BLaER1 treated with 17β-estradiol and CSF1 and Interleukin-3, amounts not matched to agents 10 nM and 100 nM (cell line): ENCODE results near the gene KPNA3.

ENCODE experiments used
- H3K27ac ChIP-seq, 11 experiments: shearing (Covaris generic); formaldehyde crosslinking; 2 replicates each; pipeline ENCODE4 v1.8.1; 2022
- H3K27me3 ChIP-seq, 11 experiments: shearing (Covaris generic); formaldehyde crosslinking; 2 replicates each; pipeline ENCODE4 v1.8.1; 2022
- H3K36me3 ChIP-seq, 11 experiments: shearing (Covaris generic); formaldehyde crosslinking; 2 replicates each; pipeline ENCODE4 v1.8.1; 2022
- H3K4me1 ChIP-seq, 10 experiments: shearing (Covaris generic); formaldehyde crosslinking; 2 replicates each; pipeline ENCODE4 v1.8.1; 2022
- H3K4me2 ChIP-seq, 11 experiments: shearing (Covaris generic); formaldehyde crosslinking; 2 replicates each; pipeline ENCODE4 v1.8.1; 2022
- H3K4me3 ChIP-seq, 10 experiments: shearing (Covaris generic); formaldehyde crosslinking; 2 replicates each; pipeline ENCODE4 v1.8.1; 2022
- H3K9ac ChIP-seq, 11 experiments: shearing (Covaris generic); formaldehyde crosslinking; 2 replicates each; pipeline ENCODE4 v1.8.1; 2022
- H3K9me3 ChIP-seq, 11 experiments: shearing (Covaris generic); formaldehyde crosslinking; replicated peaks in 1 of 11; 2 replicates each; pipeline ENCODE4 v1.8.1; 2022
- H4K20me1 ChIP-seq, 11 experiments: shearing (Covaris generic); formaldehyde crosslinking; 2 replicates each; pipeline ENCODE4 v1.8.1; 2022
- Cebpa-rat ChIP-seq, 11 experiments: shearing (Covaris generic); IDR thresholded peaks; 2 replicates each; pipeline ENCODE4 v1.8.1; 2022

KPNA3 gene

GRCh38 chr13:49681842-49682435 lies 110.5 kb downstream of the KPNA3 start:
- Histone ChIP-seq H3K27ac (peak overlapping the region in 1 of 11 experiments; percentile 18; a peak in 1 of 22 replicates), H3K36me3 (peaks cover 20 to 92% (median 68%) of the 10 kb centered on the region in 11 experiments; a peak in 21 of 22 replicates), H3K27me3 (no peaks in the 10 kb centered on the region), H3K4me1 (peaks cover 0 to 13% (median 2%) of the 10 kb centered on the region in 10 experiments; a peak in 6 of 20 replicates), H3K4me3 (no peak overlapping the region), H4K20me1 (peaks cover 0 to 98% (median 50%) of the 10 kb centered on the region in 11 experiments; a peak in 16 of 22 replicates), H3K9me3 (peaks cover 0 to 19% (median 18%) of the 10 kb centered on the region in 11 experiments; a peak in 18 of 22 replicates), H3K9ac (no peak overlapping the region), H3K4me2 (no peak overlapping the region)
- TF ChIP-seq Cebpa-rat (IDR thresholded peaks at IDR 0.05) = no peak

- H3K36me3 ChIP-seq = peaks cover 12 to 92% (median 67%) of the 10 kb centered on the region in 11 experiments; a peak in 21 of 22 replicates
- H3K4me2 ChIP-seq = peak overlapping the region in 1 of 11 experiments; percentile 18; a peak in 1 of 22 replicates
- H3K9ac ChIP-seq = no peak overlapping the region
- H3K4me3 ChIP-seq = no peak overlapping the region
- peaks cover 0 to 92% (median 40%) of the 10 kb centered on the region in 11 experiments; a peak in 15 of 22 replicates for H4K20me1 ChIP-seq
- no peaks in the 10 kb centered on the region for H3K27me3 ChIP-seq
- H3K9me3 ChIP-seq = peaks cover 0 to 36% (median 24%) of the 10 kb centered on the region in 11 experiments; a peak in 18 of 22 replicates
- TF ChIP-seq Cebpa-rat (IDR thresholded peaks at IDR 0.05) = no peak
- peaks cover 0 to 13% (median 2%) of the 10 kb centered on the region in 10 experiments; a peak in 6 of 20 replicates for H3K4me1 ChIP-seq
- H3K27ac ChIP-seq = no peak overlapping the region
Measured at GRCh38 chr13:49679246-49679645, 113.2 kb downstream of the KPNA3 start.

- Histone ChIP-seq H3K27me3 (no peaks in the 10 kb centered on the region), H3K36me3 (peaks cover 12 to 90% (median 63%) of the 10 kb centered on the region in 11 experiments; a peak in 21 of 22 replicates), H3K4me3 (no peak overlapping the region), H3K27ac (no peak overlapping the region), H3K4me1 (peaks cover 0 to 13% (median 2%) of the 10 kb centered on the region in 10 experiments; a peak in 6 of 20 replicates), H4K20me1 (peaks cover 0 to 84% (median 40%) of the 10 kb centered on the region in 11 experiments; a peak in 15 of 22 replicates), H3K4me2 (no peak overlapping the region), H3K9ac (no peak overlapping the region), H3K9me3 (peaks cover 0 to 36% (median 24%) of the 10 kb centered on the region in 11 experiments; a peak in 18 of 22 replicates)
- TF ChIP-seq Cebpa-rat (IDR thresholded peaks at IDR 0.05) = no peak
Measured at GRCh38 chr13:49678191-49678914, 114.1 kb downstream of the KPNA3 start.

- Histone ChIP-seq H3K9ac (no peak overlapping the region), H3K4me1 (peaks cover 3 to 11% (median 5%) of the 10 kb centered on the region in 10 experiments; a peak in 18 of 20 replicates), H3K4me2 (no peak overlapping the region), H3K27ac (no peak overlapping the region), H3K36me3 (peaks cover 12 to 93% (median 56%) of the 10 kb centered on the region in 11 experiments; a peak in 21 of 22 replicates), H4K20me1 (peaks cover 0 to 81% (median 36%) of the 10 kb centered on the region in 11 experiments; a peak in 15 of 22 replicates), H3K27me3 (no peaks in the 10 kb centered on the region), H3K9me3 (peaks cover 0 to 36% (median 24%) of the 10 kb centered on the region in 11 experiments; a peak in 18 of 22 replicates), H3K4me3 (no peak overlapping the region)
- TF ChIP-seq Cebpa-rat (IDR thresholded peaks at IDR 0.05) = no peak
Measured at GRCh38 chr13:49676581-49677298, 115.7 kb downstream of the KPNA3 start.

GRCh38 chr13:49670828-49671227 lies 121.7 kb downstream of the KPNA3 start:
- Histone ChIP-seq H3K4me2 (peak overlapping the region in 9 of 11 experiments; percentile 3 to 48 (median 41); a peak in 10 of 22 replicates), H3K4me1 (peaks cover 6 to 26% (median 21%) of the 10 kb centered on the region in 10 experiments; a peak in 18 of 20 replicates), H3K27ac (peak overlapping the region in 2 of 11 experiments; percentile 14 to 23; a peak in 2 of 22 replicates), H3K9ac (peak overlapping the region in 2 of 11 experiments; percentile 28 to 35; a peak in 1 of 22 replicates), H3K9me3 (peaks cover 0 to 6% (median 0%) of the 10 kb centered on the region in 11 experiments; a peak in 3 of 22 replicates), H3K4me3 (no peak overlapping the region), H4K20me1 (peaks cover 0 to 57% (median 27%) of the 10 kb centered on the region in 11 experiments; a peak in 12 of 22 replicates), H3K36me3 (peaks cover 21 to 77% (median 50%) of the 10 kb centered on the region in 11 experiments), H3K27me3 (no peaks in the 10 kb centered on the region)
- no peak for TF ChIP-seq Cebpa-rat (IDR thresholded peaks at IDR 0.05)

GRCh38 chr13:49669735-49670309 lies 122.7 kb downstream of the KPNA3 start:
- Histone ChIP-seq H4K20me1 (peaks cover 0 to 55% (median 27%) of the 10 kb centered on the region in 11 experiments; a peak in 12 of 22 replicates), H3K4me2 (peak overlapping the region in 2 of 11 experiments; percentile 47 to 48; a peak in 2 of 22 replicates), H3K9me3 (no peaks in the 10 kb centered on the region; a peak in 2 of 22 replicates), H3K36me3 (peaks cover 26 to 76% (median 50%) of the 10 kb centered on the region in 11 experiments), H3K27ac (no peak overlapping the region), H3K27me3 (no peaks in the 10 kb centered on the region), H3K4me3 (no peak overlapping the region), H3K9ac (no peak overlapping the region), H3K4me1 (peaks cover 6 to 26% (median 21%) of the 10 kb centered on the region in 10 experiments; a peak in 18 of 20 replicates)
- TF ChIP-seq Cebpa-rat (IDR thresholded peaks at IDR 0.05) = no peak

- H3K4me1 ChIP-seq = peaks cover 6 to 26% (median 21%) of the 10 kb centered on the region in 10 experiments; a peak in 18 of 20 replicates
- H3K4me2 ChIP-seq = no peak overlapping the region
- peaks cover 33 to 79% (median 58%) of the 10 kb centered on the region in 11 experiments for H3K36me3 ChIP-seq
- peaks cover 0 to 41% (median 27%) of the 10 kb centered on the region in 11 experiments; a peak in 12 of 22 replicates for H4K20me1 ChIP-seq
- H3K27me3 ChIP-seq = no peaks in the 10 kb centered on the region
- no peak for TF ChIP-seq Cebpa-rat (IDR thresholded peaks at IDR 0.05)
- no peak overlapping the region for H3K27ac ChIP-seq
- H3K4me3 ChIP-seq = no peak overlapping the region
- no peaks in the 10 kb centered on the region for H3K9me3 ChIP-seq
- H3K9ac ChIP-seq = no peak overlapping the region
Measured at GRCh38 chr13:49667773-49668172, 124.7 kb downstream of the KPNA3 start.

GRCh38 chr13:49664606-49665005 lies 127.9 kb downstream of the KPNA3 start:
- H3K9ac ChIP-seq = no peak overlapping the region
- no peak overlapping the region for H3K4me2 ChIP-seq
- no peak for TF ChIP-seq Cebpa-rat (IDR thresholded peaks at IDR 0.05)
- H4K20me1 ChIP-seq = peaks cover 0 to 14% (median 1%) of the 10 kb centered on the region in 11 experiments; a peak in 7 of 22 replicates
- H3K4me1 ChIP-seq = no peaks in the 10 kb centered on the region
- no peaks in the 10 kb centered on the region for H3K27me3 ChIP-seq
- no peaks in the 10 kb centered on the region for H3K9me3 ChIP-seq
- H3K36me3 ChIP-seq = peaks cover 58 to 98% (median 87%) of the 10 kb centered on the region in 11 experiments
- no peak overlapping the region for H3K4me3 ChIP-seq
- no peak overlapping the region for H3K27ac ChIP-seq
